Gastrocnemius medialis (tissue), 4 donors: ENCODE measurements around the gene CUL2. TPM values are rescaled to one million over a fixed set of nuclear protein-coding genes. Genes with fewer than 3 reads are reported as not detected.

Source experiments
- ATAC-seq, 2 donors: fragments of 150-250 bp; one replicate each; pipeline ENCODE4 v1.9.1; 2016
- DNase-seq, 2 donors: peaks; one replicate each; pipeline ENCODE4 v3.0.0-alpha.2; 2019
- H3K27ac ChIP-seq, 4 donors: fragments of 200-600 bp; sonication (generic); 1 replicate in 1 of 4; 2 replicates in 3 of 4; pipeline ENCODE4 v1.5.1; 2016 to 2018; ENCODE audit warnings: mild to moderate bottlenecking in 2 of 4, moderate library complexity in 1 of 4
- H3K27me3 ChIP-seq, 3 donors: fragments of 200-600 bp; sonication (generic) in 2 of 3; 1 replicate in 1 of 3; 2 replicates in 2 of 3; pipeline versions ENCODE4 v1.5.1 to v1.6.0; 2016 to 2019; ENCODE audit warnings: mild to moderate bottlenecking in 1 of 3, moderate library complexity in 1 of 3
- H3K36me3 ChIP-seq, 2 donors: fragments of 200-600 bp; sonication (generic) in 1 of 2; one replicate each; pipeline ENCODE4 v1.5.1; 2017 to 2018
- H3K4me1 ChIP-seq, 2 donors: fragments of 200-600 bp; sonication (generic) in 1 of 2; one replicate each; pipeline ENCODE4 v1.5.1; 2016 to 2017; ENCODE audit warnings: mild to moderate bottlenecking in 2 of 2
- H3K4me3 ChIP-seq, 4 donors: fragments of 200-600 bp; sonication (generic) in 3 of 4; 1 replicate in 1 of 4; 2 replicates in 3 of 4; pipeline ENCODE4 v1.5.1; 2016 to 2019; ENCODE audit warnings: mild to moderate bottlenecking in 2 of 4
- H3K9me3 ChIP-seq, 3 donors: fragments of 200-600 bp; sonication (generic) in 2 of 3; 1 replicate in 1 of 3; 2 replicates in 2 of 3; pipeline ENCODE4 v1.5.1; 2016 to 2019
- POLR2A ChIP-seq, 2 donors: fragments of 450-650 bp; IDR thresholded peaks; one replicate each; pipeline ENCODE4 v1.6.1; 2017; ENCODE audit warnings: antibody characterized with exemption in 2 of 2, mild to moderate bottlenecking in 2 of 2, moderate library complexity in 2 of 2
- in situ Hi-C, 4 donors: fragments of 200-750 bp; cut with MboI; loops; one replicate each; pipeline versions ENCODE4 v1.15.0 to v1.8.0; 2017; ENCODE audit warnings: low sequenced_read_pairs in 4 of 4
- intact Hi-C: fragments of 100-400 bp; cut with DNase I; formaldehyde crosslinking; loops from one replicate; pipeline ENCODE4 v1.15.1; 2023; ENCODE audit warnings: low total_unique reads
- total RNA-seq, 4 donors: library from RNA; depleted of rRNA; stranded (reverse); fragments of >200 nt; gene quantifications; one replicate each; pipeline versions ENCODE4 v1.1.0 to v1.2.3, GENCODE V29; 2016
- TF ChIP-seq, protein P1 (sequence below), 5 experiments: fragments of 450-650 bp in 3 of 5; fragments of 200-600 bp in 2 of 5; sonication (generic) in 2 of 5; IDR thresholded peaks in 4 of 5; conservative IDR thresholded peaks in 1 of 5; 1 replicate in 4 of 5; 2 replicates in 1 of 5; pipeline ENCODE4 v1.5.1; 2016 to 2019; ENCODE audit warnings: antibody characterized with exemption in 5 of 5, mild to moderate bottlenecking in 3 of 5, moderate library complexity in 3 of 5

CUL2 gene
- total RNA-seq, 4 donors from 2014 or later: 27.2 to 41.4 (median 34.2) TPM

- no peaks in the 10 kb centered on the region for H3K9me3 ChIP-seq
- DNase-seq: no peak
- no peak for ATAC-seq
- in situ Hi-C loops: no loop called here
- H3K36me3 ChIP-seq: peaks cover 0 to 35% of the 10 kb centered on the region in 2 donors
- H3K27me3 ChIP-seq: no peaks in the 10 kb centered on the region
- TF ChIP-seq, protein P1, sequence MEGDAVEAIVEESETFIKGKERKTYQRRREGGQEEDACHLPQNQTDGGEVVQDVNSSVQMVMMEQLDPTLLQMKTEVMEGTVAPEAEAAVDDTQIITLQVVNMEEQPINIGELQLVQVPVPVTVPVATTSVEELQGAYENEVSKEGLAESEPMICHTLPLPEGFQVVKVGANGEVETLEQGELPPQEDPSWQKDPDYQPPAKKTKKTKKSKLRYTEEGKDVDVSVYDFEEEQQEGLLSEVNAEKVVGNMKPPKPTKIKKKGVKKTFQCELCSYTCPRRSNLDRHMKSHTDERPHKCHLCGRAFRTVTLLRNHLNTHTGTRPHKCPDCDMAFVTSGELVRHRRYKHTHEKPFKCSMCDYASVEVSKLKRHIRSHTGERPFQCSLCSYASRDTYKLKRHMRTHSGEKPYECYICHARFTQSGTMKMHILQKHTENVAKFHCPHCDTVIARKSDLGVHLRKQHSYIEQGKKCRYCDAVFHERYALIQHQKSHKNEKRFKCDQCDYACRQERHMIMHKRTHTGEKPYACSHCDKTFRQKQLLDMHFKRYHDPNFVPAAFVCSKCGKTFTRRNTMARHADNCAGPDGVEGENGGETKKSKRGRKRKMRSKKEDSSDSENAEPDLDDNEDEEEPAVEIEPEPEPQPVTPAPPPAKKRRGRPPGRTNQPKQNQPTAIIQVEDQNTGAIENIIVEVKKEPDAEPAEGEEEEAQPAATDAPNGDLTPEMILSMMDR (IDR thresholded peaks at IDR 0.05 in 4 of 5, conservative IDR thresholded peaks at IDR 0.05 in 1 of 5): no peak
- no peak for TF ChIP-seq POLR2A (IDR thresholded peaks at IDR 0.05)
- no peak overlapping the region for H3K27ac ChIP-seq
- intact Hi-C loops: no loop called here
- H3K4me3 ChIP-seq: no peak overlapping the region
- H3K4me1 ChIP-seq: no peaks in the 10 kb centered on the region
These were observed 30.7 kb downstream of the CUL2 start for GRCh38 chr10:35059481-35059880.

DNA sequence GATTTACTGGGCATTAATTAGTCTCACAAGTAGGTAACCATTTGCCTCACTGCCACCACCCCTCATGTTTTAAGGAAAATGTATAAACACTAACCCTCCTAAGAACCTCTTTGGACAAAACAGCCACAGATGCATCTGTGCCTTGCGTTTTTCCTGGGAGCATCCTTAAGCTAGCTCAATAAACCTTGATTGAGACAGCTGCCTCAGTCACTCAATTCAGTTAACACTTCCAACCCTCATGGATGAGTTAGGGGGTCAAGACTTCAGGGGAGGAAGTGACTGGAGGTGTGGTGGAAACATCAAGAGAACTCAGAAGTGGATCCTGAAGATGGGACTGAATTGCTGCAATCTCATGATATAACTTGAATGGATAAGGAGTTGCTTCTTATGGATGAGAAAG, 31.5 kb downstream of the CUL2 start:
- TF ChIP-seq POLR2A (IDR thresholded peaks at IDR 0.05): no peak
- TF ChIP-seq, protein P1 (IDR thresholded peaks at IDR 0.05 in 4 of 5, conservative IDR thresholded peaks at IDR 0.05 in 1 of 5): no peak
- no peak overlapping the region for H3K27ac ChIP-seq
- H3K4me1 ChIP-seq: no peaks in the 10 kb centered on the region
- in situ Hi-C loops (no loop called here), intact Hi-C loops (no loop called here)
- ATAC-seq: no peak
- peaks cover 0 to 37% of the 10 kb centered on the region in 2 donors for H3K36me3 ChIP-seq
- H3K9me3 ChIP-seq: no peaks in the 10 kb centered on the region
- H3K27me3 ChIP-seq: no peaks in the 10 kb centered on the region
- no peak for DNase-seq
- no peak overlapping the region for H3K4me3 ChIP-seq

DNA sequence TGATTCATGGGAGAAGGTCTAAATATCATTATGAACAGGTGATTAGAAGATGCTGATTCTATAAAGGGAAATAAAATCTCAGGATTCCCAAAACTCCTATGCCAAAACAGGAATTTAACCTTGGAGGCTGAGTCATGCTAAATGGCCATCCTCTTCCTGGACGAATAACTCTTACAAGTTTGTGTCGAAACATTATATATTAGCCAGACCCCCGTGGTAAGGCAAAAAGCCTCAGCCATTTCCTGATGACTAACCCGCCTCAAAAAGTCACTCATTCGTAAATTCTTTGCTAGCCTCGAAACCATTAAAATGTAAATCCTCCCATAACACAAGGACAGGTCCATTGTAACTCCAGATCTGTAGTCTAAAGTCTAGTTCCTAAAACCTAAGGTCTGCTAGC, 32.0 kb downstream of the CUL2 start:
- Histone ChIP-seq H3K27me3 (no peaks in the 10 kb centered on the region), H3K27ac (no peak overlapping the region), H3K9me3 (no peaks in the 10 kb centered on the region), H3K4me1 (no peaks in the 10 kb centered on the region), H3K4me3 (no peak overlapping the region), H3K36me3 (peaks cover 0 to 37% of the 10 kb centered on the region in 2 donors)
- no peak for DNase-seq
- intact Hi-C loops (no loop called here), in situ Hi-C loops (no loop called here)
- no peak for TF ChIP-seq POLR2A (IDR thresholded peaks at IDR 0.05)
- TF ChIP-seq, protein P1 (IDR thresholded peaks at IDR 0.05 in 4 of 5, conservative IDR thresholded peaks at IDR 0.05 in 1 of 5): no peak
- ATAC-seq: no peak

- no peak for TF ChIP-seq POLR2A (IDR thresholded peaks at IDR 0.05)
- TF ChIP-seq, protein P1 (IDR thresholded peaks at IDR 0.05 in 4 of 5, conservative IDR thresholded peaks at IDR 0.05 in 1 of 5): no peak
- in situ Hi-C loops: no loop called here
- Histone ChIP-seq H3K9me3 (no peaks in the 10 kb centered on the region), H3K4me3 (no peak overlapping the region), H3K27ac (no peak overlapping the region), H3K36me3 (peaks cover 0 to 35% of the 10 kb centered on the region in 2 donors), H3K4me1 (no peaks in the 10 kb centered on the region), H3K27me3 (no peaks in the 10 kb centered on the region)
- no peak for DNase-seq
- no peak for ATAC-seq
- intact Hi-C loops: no loop called here
These were observed 33.5 kb downstream of the CUL2 start for GRCh38 chr10:35056686-35057085.

- ATAC-seq (no peak), DNase-seq (no peak)
- intact Hi-C loops (no loop called here), in situ Hi-C loops (no loop called here)
- Histone ChIP-seq H3K36me3 (peaks cover 0 to 35% of the 10 kb centered on the region in 2 donors), H3K27ac (no peak overlapping the region), H3K4me1 (no peaks in the 10 kb centered on the region), H3K27me3 (no peaks in the 10 kb centered on the region), H3K4me3 (no peak overlapping the region), H3K9me3 (no peaks in the 10 kb centered on the region)
- no peak for TF ChIP-seq POLR2A (IDR thresholded peaks at IDR 0.05)
These were observed 34.0 kb downstream of the CUL2 start for GRCh38 chr10:35056133-35056532.
